ENCODE measurements around the gene GPHN.

Gene GPHN

DNA sequence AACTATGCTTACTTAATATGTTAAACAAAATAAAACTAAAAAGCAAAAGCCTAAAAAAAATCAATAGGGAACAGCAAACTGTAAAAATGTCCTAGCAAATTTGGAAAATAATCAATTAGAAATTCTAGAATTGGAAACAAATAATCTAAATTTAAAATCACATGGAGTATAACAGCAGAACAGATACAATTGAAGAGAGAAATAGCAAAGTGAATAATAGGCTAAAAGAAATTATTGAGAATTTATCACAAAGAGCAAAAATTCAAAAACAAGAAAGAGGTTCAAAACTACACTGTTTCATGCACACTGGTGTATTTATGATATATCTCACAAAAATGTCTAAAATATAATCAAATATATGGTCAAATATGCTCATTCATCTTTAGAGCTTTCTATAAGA lies 231.9 kb downstream of the GPHN start:
- no peak for DNase-seq (ENCODE audit: low spot score)
- TF ChIP-seq, protein P1, sequence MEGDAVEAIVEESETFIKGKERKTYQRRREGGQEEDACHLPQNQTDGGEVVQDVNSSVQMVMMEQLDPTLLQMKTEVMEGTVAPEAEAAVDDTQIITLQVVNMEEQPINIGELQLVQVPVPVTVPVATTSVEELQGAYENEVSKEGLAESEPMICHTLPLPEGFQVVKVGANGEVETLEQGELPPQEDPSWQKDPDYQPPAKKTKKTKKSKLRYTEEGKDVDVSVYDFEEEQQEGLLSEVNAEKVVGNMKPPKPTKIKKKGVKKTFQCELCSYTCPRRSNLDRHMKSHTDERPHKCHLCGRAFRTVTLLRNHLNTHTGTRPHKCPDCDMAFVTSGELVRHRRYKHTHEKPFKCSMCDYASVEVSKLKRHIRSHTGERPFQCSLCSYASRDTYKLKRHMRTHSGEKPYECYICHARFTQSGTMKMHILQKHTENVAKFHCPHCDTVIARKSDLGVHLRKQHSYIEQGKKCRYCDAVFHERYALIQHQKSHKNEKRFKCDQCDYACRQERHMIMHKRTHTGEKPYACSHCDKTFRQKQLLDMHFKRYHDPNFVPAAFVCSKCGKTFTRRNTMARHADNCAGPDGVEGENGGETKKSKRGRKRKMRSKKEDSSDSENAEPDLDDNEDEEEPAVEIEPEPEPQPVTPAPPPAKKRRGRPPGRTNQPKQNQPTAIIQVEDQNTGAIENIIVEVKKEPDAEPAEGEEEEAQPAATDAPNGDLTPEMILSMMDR (IDR thresholded peaks at IDR 0.05; ENCODE audit: extremely low read depth, missing control alignments): no peak

DNA sequence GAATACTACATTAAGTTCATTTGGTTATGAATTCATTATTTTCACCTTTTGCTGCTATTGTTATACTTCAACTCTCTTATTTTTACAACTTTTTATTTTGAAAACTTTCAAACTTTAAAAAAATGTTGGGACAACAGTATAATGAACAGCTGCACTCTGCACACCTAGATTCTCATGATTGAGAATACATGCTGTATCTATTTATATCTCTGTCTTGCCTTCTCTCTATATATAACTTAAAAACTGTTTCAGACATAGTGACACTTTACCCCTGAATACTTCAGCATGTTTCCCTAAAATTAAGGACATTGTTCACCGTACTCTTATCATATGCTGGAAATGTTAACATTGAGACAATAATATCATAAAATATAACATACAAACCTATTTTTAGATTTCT lies 237.1 kb downstream of the GPHN start:
- no peak for DNase-seq (ENCODE audit: low spot score)
- TF ChIP-seq, protein P1 (IDR thresholded peaks at IDR 0.05; ENCODE audit: extremely low read depth, missing control alignments): no peak

DNA sequence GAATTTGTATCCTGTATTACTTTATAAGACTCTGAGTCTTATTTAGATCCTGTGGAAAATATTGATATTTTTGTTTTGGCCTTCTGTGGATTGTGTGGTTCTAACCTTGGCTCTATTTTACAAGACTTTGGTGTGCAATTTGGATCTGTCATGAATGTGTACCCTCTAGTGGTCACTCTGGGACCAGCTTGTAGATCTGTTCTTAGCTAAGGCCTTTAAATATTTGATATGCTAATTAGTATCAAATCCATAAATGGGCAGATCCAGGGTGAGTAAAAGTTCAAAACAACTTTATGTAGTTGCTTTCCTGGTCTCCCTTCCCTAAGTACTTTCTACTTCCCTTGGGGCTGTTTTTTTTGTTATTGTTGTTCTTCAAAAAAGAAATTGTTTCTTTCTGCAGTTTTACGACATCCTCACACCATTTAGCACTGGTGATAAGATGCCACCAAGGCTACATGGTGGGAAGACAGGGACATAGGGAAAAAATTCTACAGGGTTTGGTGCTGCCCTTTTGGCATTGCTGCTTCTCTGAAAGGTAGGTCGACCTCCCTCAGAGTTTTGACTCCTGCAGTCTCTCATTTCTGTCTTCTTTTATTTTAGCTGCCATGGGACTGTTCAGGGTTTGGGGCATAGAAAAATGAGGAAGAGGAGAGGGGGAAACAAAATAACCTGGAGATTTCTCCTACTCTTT lies 238.5 kb downstream of the GPHN start:
- TF ChIP-seq, protein P1 (IDR thresholded peaks at IDR 0.05; ENCODE audit: extremely low read depth, missing control alignments): peak; percentile 16
- no peak for DNase-seq (ENCODE audit: low spot score)

DNA sequence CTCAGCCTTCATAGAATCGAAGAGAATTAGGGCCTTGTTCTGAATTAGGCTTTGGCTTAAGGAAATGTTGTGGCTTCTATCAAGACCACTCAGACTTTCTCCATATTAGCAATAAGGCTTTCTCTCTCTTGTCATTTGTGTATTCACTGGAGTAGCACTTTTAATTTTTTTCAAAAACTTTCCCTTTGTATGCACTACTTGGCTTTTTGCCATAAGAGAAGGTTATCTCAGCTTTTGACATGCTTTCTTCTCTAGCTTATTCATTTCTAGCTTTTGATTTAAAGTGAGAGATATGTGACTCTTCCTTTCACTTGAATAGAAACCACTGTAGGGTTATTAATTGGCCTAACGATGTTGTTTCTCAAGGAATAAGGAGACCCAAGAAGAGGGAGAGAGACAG lies 244.2 kb downstream of the GPHN start:
- TF ChIP-seq, protein P1 (IDR thresholded peaks at IDR 0.05; ENCODE audit: extremely low read depth, missing control alignments): no peak
- peak; percentile 7 for DNase-seq (ENCODE audit: low spot score)

DNA sequence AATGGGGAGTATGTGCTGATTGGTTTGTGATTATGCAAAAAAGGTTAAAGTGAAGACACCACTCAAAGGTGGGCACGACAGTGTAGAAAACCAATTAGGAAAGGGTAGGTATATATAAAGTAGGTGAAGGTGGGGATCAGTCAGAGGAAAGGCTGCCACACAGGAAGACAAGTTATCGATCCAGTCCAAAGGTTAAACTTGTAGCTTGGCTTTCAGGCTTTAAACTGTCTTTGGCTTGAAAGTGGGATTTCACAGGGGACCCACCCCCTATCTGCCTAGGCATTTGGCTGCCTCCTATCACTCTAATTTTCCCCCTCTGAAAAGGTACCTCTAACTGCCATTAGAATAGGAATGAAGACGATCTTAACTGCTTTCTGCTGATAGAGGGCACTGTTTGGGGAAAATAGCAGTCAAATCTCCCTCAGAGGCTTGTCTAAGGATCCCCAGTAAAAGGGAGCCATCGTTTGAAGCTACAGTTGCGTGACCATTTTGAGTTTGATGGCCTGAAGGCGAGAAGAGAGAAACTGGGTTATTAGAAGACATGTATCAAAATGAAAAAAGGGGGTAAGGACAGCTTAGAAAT lies 250.2 kb downstream of the GPHN start:
- DNase-seq (ENCODE audit: low spot score): no peak
- TF ChIP-seq, protein P1 (IDR thresholded peaks at IDR 0.05; ENCODE audit: extremely low read depth, missing control alignments): peak; percentile 5

DNA sequence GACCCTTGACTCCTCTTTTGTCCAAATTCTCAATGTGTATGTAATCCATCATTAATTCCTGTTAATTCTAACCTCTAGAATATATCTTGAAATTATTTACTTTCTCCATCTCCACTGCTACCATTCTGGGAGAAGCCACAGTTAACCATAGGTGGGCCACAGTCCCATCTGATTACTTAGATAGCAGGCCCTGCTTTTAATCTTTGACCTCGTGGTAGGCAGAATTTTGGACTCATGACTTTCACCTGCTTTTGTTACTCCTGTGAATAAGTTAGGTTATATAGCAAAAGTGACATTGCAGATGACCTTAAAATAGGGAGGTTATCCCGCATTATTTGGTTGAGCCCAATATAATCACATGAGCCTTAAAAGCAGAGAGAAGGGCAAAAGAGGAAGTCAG lies 264.2 kb downstream of the GPHN start:
- TF ChIP-seq, protein P1 (IDR thresholded peaks at IDR 0.05; ENCODE audit: extremely low read depth, missing control alignments): no peak
- no peak for DNase-seq (ENCODE audit: low spot score)

DNA sequence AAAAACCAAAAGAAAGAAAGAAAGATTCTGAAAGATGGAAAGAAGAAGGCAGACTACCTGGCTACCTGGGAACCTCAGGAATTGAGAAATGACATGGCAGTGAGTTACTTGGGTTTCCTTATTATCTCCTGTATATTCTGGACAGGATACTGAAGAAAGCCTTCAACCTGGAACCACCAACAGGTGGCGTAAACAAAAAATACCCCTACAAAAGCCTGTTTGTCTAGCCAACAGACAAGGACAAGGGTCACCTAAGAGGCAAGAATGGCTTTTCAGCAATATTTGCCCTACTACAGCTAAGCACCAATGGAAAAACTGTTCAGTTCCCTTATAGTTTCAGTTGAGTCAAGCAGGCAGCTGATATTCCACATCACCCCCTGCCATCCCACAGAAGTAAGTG lies 274.9 kb downstream of the GPHN start:
- DNase-seq (ENCODE audit: low spot score): no peak
- TF ChIP-seq, protein P1 (IDR thresholded peaks at IDR 0.05; ENCODE audit: extremely low read depth, missing control alignments): no peak
